IPS DF 6.9 (cell line): Measurements from ENCODE around the gene ITK.

ENCODE experiments used
- DNase-seq: peaks from one replicate; pipeline ENCODE4 v3.0.0-alpha.2; 2013; ENCODE audit warnings: low read depth, low spot score
- H3K27ac ChIP-seq: one replicate; pipeline ENCODE4 v1.5.1; 2013; ENCODE audit warnings: low read length, control low read depth
- H3K27me3 ChIP-seq: 2 replicates; pipeline ENCODE4 v1.6.1; 2013; ENCODE audit warnings: mild to moderate bottlenecking, low read length; ENCODE audit not compliant: control insufficient read depth, insufficient read depth
- H3K36me3 ChIP-seq: 2 replicates; pipeline ENCODE4 v1.6.1; 2013; ENCODE audit warnings: low read length; ENCODE audit not compliant: control insufficient read depth, insufficient read depth
- H3K4me1 ChIP-seq: 2 replicates; pipeline ENCODE4 v1.6.1; 2013; ENCODE audit warnings: low read length; ENCODE audit not compliant: control insufficient read depth, insufficient read depth
- H3K4me3 ChIP-seq: 2 replicates; pipeline ENCODE4 v1.5.1; 2013; ENCODE audit warnings: mild to moderate bottlenecking, low read length
- H3K9me3 ChIP-seq: 2 replicates; pipeline ENCODE4 v1.6.1; 2013; ENCODE audit warnings: low read length, inconsistent platforms; ENCODE audit not compliant: control insufficient read depth, insufficient read depth
- WGBS: extraction: QIAGEN DNeasy Blood & Tissue Kit; methylation state at CpG from one replicate; pipeline ENCODE4 v1.1.7; 2013; ENCODE audit warnings: mixed read lengths, missing lambda C conversion rate; ENCODE audit not compliant: insufficient read length, insufficient coverage; 5-methylcytosine and 5-hydroxymethylcytosine counted together

ITK gene

GRCh38 chr5:157267761-157268480 is 87.3 kb downstream of the ITK start:
- no CpG with 5 or more reads among the region's 8 CpGs for WGBS
- Histone ChIP-seq H3K4me3 (no peak overlapping the region), H3K27ac (no peak overlapping the region), H3K9me3 (no peaks in the 10 kb centered on the region), H3K4me1 (peaks cover 11% of the 10 kb centered on the region), H3K27me3 (no peaks in the 10 kb centered on the region), H3K36me3 (no peaks in the 10 kb centered on the region)
- no peak for DNase-seq

- Histone ChIP-seq H3K27me3 (no peaks in the 10 kb centered on the region), H3K27ac (no peak overlapping the region), H3K4me1 (peaks cover 9% of the 10 kb centered on the region), H3K4me3 (no peak overlapping the region), H3K36me3 (no peaks in the 10 kb centered on the region), H3K9me3 (no peaks in the 10 kb centered on the region)
- WGBS: no CpG with 5 or more reads among the region's 6 CpGs
- DNase-seq: no peak
Observed at GRCh38 chr5:157269165-157269671, 88.6 kb downstream of the ITK start.

GRCh38 chr5:157269761-157270272 is 89.2 kb downstream of the ITK start:
- no peak overlapping the region for H3K27ac ChIP-seq
- no peaks in the 10 kb centered on the region for H3K9me3 ChIP-seq
- H3K4me1 ChIP-seq: peaks cover 9% of the 10 kb centered on the region
- no CpG with 5 or more reads among the region's 4 CpGs for WGBS
- DNase-seq: no peak
- H3K4me3 ChIP-seq: no peak overlapping the region
- H3K36me3 ChIP-seq: no peaks in the 10 kb centered on the region
- no peaks in the 10 kb centered on the region for H3K27me3 ChIP-seq

GRCh38 chr5:157270771-157271170 is 90.1 kb downstream of the ITK start:
- H3K27ac ChIP-seq: no peak overlapping the region
- H3K27me3 ChIP-seq: no peaks in the 10 kb centered on the region
- no peak overlapping the region for H3K4me3 ChIP-seq

GRCh38 chr5:157271740-157272271 is 91.2 kb downstream of the ITK start:
- peaks cover 8% of the 10 kb centered on the region for H3K4me1 ChIP-seq
- no peak overlapping the region for H3K4me3 ChIP-seq
- no CpG with 5 or more reads among the region's 12 CpGs for WGBS
- H3K27ac ChIP-seq: no peak overlapping the region
- H3K36me3 ChIP-seq: no peaks in the 10 kb centered on the region
- DNase-seq: no peak
- H3K27me3 ChIP-seq: no peaks in the 10 kb centered on the region
- H3K9me3 ChIP-seq: no peaks in the 10 kb centered on the region

More at GRCh38 chr5:157270771-157271170, 90.1 kb downstream of the ITK start:
- WGBS: no CpG with 5 or more reads among the region's 3 CpGs
- Histone ChIP-seq H3K36me3 (no peaks in the 10 kb centered on the region), H3K4me1 (peaks cover 9% of the 10 kb centered on the region), H3K9me3 (no peaks in the 10 kb centered on the region)
- DNase-seq: no peak

GRCh38 chr5:157273131-157273556 is 92.5 kb downstream of the ITK start:
- WGBS: no CpG with 5 or more reads among the region's 1 CpG
- H3K27ac ChIP-seq: no peak overlapping the region
- H3K27me3 ChIP-seq: no peaks in the 10 kb centered on the region
- H3K4me1 ChIP-seq: peaks cover 3% of the 10 kb centered on the region; the same call in 1 of the 2 replicates
- DNase-seq: no peak
- no peaks in the 10 kb centered on the region for H3K36me3 ChIP-seq
- no peaks in the 10 kb centered on the region for H3K9me3 ChIP-seq
- no peak overlapping the region for H3K4me3 ChIP-seq

GRCh38 chr5:157275403-157275802 is 94.8 kb downstream of the ITK start:
- no CpG with 5 or more reads among the region's 1 CpG for WGBS
- no peak overlapping the region for H3K27ac ChIP-seq
- H3K27me3 ChIP-seq: no peaks in the 10 kb centered on the region
- DNase-seq: no peak
- no peaks in the 10 kb centered on the region for H3K9me3 ChIP-seq
- H3K4me1 ChIP-seq: no peaks in the 10 kb centered on the region
- no peak overlapping the region for H3K4me3 ChIP-seq
- no peaks in the 10 kb centered on the region for H3K36me3 ChIP-seq

- Histone ChIP-seq H3K27me3 (no peaks in the 10 kb centered on the region), H3K36me3 (no peaks in the 10 kb centered on the region), H3K4me1 (peaks cover 1% of the 10 kb centered on the region; the same call in 1 of the 2 replicates), H3K9me3 (no peaks in the 10 kb centered on the region), H3K27ac (no peak overlapping the region), H3K4me3 (no peak overlapping the region)
- no peak for DNase-seq
- WGBS: no CpG with 5 or more reads among the region's 2 CpGs
Observed at GRCh38 chr5:157278319-157279037, 97.8 kb downstream of the ITK start.

- no peak overlapping the region for H3K27ac ChIP-seq
- no peak overlapping the region for H3K4me3 ChIP-seq
- no peak for DNase-seq
- no CpG with 5 or more reads among the region's 7 CpGs for WGBS
- H3K27me3 ChIP-seq: no peaks in the 10 kb centered on the region
- no peaks in the 10 kb centered on the region for H3K9me3 ChIP-seq
- H3K36me3 ChIP-seq: no peaks in the 10 kb centered on the region
- H3K4me1 ChIP-seq: peaks cover 1% of the 10 kb centered on the region; the same call in 1 of the 2 replicates
Observed at GRCh38 chr5:157279605-157280239, 99.1 kb downstream of the ITK start.

- Histone ChIP-seq H3K9me3 (no peaks in the 10 kb centered on the region), H3K4me3 (no peak overlapping the region), H3K4me1 (peaks cover 1% of the 10 kb centered on the region; the same call in 1 of the 2 replicates), H3K27ac (no peak overlapping the region), H3K36me3 (no peaks in the 10 kb centered on the region), H3K27me3 (no peaks in the 10 kb centered on the region)
- DNase-seq: no peak
- no CpG with 5 or more reads among the region's 3 CpGs for WGBS
Observed at GRCh38 chr5:157280927-157281326, 100.3 kb downstream of the ITK start.
